GM19023 (cell line): ENCODE results near the gene PLEKHH3.
"Not testable (repeated sequence)": the region's sequence is repeated elsewhere in the genome, so short reads cannot be mapped to it uniquely, and the experiment has no call there.

Experiments
- ATAC-seq: cut with Tn5 transposase; IDR thresholded peaks from one replicate; pipeline ENCODE4 v1.9.1; 2021; ENCODE audit warnings: mild to moderate bottlenecking, moderate library complexity; ENCODE audit not compliant: unreplicated experiment

The PLEKHH3 gene

DNA sequence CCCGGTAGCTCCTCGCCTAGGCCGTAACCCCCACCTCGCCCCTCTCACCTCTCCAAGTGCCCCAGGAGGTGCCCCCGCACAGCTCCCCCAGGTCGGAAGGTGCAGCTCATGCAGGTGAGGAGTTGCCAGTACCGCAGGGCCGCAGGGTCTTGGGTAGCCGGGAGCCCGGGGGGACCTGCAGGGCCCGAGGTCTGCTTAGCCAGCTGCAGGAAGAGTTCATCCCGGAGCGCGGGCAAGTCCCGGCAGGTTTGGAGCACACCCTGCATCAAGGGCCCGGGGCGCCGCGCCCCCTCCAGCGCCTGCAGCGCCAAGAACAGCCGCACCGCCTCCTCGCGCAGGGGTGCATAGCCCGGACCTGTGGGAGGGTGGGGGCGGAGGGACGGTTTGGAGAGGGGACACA, 4.8 kb downstream of the PLEKHH3 start:
- ATAC-seq = no peak

DNA sequence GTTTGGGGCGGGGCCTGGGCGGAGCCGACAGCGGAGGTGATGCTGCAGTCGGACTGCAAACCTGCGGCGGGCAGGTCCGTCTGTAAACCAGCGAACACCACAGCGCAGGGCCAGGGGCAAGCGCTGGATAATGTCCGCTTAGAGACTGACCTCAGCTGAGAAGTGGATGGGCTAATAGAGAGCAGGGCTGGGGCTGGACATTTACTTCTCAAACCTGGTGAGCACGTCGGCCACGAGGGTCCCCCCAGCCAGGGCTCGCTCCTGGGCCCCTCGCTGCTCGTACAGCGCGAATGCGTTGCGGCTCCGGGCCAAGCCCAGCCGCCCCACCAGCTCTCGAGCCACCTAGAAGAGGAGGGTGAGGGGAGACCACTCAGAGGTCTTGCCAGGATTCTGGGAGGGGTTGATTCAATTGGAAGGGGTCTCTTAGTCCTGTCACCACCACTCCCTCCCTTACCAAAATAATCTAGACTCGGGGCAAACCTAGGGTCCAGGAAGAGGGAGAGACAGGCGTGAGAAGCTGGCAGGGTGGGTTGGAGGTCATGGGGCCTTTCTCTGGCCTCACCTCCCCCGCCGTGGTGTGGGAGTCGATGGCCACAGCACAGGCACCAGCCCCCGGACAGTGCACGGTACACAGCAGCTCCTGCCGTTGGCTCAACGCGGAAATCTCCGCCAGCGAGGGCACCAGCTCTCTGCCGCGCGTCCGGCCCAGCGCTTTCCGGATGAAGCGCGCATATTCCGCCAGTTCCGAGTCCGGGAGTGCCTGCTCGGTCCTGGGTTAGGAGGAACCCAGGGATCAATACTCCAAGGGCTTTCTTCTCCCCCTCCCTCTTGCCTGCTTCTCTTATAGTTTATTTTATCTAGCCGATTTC, 5.8 kb downstream of the PLEKHH3 start:
- ATAC-seq = no peak

DNA sequence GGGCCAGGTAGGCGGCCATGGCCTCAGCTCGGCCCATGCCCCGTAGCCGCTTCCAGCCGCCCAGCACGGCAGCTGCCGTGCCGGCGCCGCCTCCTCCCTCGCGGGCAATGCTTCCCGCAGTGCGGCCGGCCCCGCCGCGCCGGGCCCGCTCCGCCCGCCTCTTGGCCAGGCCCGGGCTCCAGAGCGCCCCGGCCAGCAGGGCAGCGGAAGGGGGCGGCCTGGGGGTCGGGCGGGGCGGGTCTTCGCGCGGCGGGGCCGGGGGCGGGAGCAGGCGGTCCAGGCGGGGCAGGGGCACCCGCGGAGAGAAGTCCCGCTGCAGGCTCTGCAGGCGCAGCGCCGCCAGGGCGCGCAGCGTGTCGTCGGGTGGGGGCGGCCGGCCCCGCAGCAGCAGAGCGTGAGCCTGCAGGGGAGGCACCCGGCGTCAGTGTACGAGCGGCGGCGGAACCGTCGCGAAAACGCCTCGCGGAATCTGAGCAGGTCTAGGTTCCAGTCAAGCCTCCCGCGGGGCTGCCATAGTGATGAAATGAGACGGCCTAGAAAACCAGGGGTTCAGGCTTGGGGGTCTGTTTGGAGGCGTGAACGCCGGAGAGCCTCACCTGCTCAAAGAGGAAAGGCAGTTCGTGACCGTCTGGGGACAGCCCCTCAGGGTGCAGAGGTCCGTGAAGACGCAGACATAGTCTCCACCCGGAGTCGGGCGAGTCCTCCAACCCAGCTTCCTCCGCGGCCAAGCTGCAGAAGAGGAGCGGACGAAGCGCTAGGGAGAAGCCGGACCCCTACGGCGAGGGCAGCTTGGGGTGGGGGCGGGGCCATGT, 6.6 kb downstream of the PLEKHH3 start:
- ATAC-seq = no peak

DNA sequence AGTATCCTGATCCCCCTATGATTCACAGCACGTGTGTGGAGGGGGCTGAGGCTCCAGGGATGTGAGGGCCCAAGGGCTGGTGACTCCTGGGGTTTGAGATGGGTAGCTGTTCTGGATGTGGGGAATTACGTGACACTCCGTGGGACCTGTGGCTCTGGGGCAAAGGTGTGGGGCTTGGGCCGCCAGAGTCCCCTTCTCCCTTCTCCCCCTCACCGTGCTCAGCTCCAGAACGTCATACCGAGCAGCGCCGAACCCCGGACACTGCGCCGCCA, 7.2 kb downstream of the PLEKHH3 start:
- ATAC-seq = no peak

DNA sequence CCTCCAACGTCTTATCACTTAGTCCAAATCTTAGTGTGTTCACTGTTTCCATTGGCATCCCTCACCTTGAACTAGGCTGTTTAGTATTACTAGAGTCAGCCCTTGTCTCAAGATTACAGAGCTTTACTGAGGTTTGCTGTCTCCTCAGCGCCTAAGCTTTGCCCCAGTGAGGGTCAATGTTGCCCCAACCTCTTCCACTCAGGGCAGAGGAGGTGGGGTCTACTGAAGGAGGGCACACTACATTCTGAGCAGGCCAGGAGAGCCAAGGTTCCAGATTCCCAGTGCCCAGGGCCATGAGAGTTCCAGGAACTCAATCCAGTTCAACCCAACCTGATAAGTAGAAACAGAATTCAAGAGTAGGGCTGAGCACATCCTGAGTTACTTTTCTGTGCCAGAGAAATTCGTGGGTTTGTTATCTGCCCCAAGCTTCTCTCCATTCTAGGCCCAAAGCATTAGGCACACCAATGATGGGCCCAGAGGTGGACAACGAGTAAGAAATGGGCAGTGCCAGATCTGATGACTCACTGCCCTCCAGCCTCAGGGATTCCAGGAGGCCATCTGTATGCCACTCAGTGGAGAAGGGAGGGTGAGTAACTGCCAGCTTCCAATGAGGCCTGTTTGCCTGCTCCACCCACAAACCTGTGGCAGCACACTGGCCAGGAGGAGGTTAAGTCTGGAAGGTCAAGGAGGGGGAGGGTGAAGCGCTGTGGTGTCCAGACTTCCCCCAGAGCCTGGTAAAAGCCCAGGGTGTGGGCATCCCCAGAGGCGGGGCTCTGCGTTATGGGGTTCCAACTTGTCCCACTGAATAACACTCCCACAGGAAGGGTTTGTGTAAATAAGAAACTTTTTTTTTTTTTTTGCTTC, 9.5 kb downstream of the PLEKHH3 start:
- ATAC-seq = no peak

DNA sequence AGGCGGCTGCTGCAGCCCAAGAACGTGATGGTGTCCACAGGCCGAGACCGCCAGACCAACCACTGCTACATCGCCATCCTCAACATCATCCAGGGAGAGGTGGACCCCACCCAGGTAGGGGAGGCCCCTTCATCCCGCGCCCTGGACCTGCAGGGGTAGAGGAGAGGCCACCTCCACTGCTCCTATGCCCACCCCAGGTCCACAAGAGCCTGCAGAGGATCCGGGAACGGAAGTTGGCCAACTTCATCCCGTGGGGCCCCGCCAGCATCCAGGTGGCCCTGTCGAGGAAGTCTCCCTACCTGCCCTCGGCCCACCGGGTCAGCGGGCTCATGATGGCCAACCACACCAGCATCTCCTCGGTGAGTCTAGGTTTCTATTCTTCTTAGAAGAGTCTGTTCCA, 10.7 kb downstream of the PLEKHH3 start:
- not testable (repeated sequence) for ATAC-seq

DNA sequence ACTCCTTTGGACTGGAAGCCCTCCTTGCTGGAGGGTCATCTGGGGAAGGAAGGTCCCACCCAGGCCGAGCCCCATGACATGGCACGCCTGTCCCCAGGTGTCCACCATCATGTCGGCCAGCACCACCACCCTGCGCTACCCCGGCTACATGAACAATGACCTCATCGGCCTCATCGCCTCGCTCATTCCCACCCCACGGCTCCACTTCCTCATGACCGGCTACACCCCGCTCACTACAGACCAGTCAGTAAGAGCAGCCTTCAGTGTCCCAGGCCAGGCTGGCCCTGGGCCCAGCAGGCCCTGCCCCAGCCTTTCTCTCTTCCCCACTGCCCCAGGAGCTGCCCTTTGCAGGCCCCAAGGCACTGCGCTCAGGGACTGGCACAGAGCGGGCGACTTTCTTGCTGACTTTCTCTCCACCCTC, 11.2 kb downstream of the PLEKHH3 start:
- ATAC-seq = no peak

DNA sequence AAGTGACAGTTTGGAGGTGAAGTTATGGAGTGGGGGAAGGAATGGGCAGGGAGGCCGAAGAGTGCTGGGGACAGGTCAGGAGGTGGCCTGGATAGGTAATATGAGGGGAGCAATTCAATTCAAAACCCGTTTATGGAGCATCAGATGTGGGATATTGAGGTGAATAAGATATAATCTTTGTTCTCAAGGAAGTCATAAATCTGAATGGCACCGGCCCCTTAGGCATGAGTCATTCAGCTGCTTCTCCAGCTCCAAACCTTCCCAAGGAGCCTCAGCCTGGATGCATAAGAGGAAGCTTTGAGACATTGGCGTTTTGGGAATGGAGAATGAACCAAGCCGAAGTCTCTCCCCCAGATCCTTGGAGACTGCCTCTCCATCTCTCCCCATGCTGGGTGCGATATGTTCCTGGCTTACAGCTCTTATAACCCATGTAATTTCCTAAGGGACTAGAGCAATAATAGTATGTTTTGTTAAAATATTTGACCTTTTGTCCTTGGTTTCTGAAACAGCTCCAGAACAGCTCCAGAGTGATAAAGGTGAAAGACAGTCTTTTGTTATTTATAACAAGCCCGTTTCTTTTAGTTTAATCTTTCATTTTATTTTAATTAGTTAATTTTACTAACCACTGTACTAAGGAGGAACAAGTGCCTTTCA, 16.0 kb downstream of the PLEKHH3 start:
- ATAC-seq = no peak

DNA sequence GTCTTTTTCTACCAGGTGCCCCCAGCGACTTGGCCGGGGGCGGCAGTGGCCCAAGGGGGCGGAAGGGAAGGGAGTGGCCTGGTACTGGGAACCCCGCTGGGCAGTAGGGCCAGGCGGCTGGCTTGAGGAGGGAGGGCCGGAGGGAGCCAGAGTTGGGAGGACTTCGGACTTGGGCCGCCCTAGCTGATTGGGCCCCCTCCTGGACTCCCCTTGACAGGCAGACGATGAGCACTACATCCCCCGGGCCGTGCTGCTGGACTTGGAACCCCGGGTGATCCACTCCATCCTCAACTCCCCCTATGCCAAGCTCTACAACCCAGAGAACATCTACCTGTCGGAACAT, 16.9 kb downstream of the PLEKHH3 start:
- ATAC-seq = not testable (repeated sequence)

DNA sequence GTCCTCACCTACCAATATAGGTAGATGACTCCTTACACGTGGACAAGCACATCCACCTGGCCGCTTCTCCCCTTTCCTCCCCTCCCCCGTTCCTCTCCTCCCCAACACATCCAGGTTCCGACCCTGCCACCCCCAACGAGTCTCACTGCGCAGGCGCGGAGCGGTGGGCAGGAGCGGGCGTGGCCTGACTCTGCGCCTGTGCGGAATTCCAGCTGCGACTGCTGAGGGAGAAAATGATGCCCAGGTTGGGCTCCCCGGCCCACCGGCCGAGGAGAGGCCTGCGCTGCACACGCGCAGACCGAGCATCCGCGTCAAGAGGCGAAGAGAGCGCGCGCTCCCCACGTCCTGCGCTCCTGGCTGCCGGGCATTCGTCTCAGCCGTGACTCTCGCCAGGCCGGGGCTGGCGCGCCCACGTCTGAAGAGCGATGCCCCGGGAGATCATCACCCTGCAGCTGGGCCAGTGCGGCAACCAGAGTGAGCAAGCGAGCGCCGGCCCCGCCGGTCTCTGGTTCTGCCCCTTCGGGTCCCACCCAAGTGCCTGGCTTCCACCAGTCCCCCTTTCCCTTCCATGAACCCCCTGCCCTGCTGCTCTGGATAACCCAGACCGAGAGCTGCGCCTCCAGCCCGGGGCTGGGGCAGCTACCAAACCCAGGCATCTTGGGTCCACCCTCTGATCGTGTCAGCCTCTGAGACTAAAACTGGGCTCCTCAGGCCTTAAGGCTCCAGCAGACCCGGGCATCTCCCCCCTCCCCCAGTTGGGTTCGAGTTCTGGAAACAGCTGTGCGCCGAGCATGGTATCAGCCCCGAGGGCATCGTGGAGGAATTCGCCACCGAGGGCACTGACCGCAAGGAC, 17.5 kb downstream of the PLEKHH3 start, which contains the start of gene TUBG2:
TSS of gene TUBG2 (plus strand) at position 206 of the 853 bp plus-strand sequence. CDS start at position 426, 220 bp downstream.
- ATAC-seq = no peak

DNA sequence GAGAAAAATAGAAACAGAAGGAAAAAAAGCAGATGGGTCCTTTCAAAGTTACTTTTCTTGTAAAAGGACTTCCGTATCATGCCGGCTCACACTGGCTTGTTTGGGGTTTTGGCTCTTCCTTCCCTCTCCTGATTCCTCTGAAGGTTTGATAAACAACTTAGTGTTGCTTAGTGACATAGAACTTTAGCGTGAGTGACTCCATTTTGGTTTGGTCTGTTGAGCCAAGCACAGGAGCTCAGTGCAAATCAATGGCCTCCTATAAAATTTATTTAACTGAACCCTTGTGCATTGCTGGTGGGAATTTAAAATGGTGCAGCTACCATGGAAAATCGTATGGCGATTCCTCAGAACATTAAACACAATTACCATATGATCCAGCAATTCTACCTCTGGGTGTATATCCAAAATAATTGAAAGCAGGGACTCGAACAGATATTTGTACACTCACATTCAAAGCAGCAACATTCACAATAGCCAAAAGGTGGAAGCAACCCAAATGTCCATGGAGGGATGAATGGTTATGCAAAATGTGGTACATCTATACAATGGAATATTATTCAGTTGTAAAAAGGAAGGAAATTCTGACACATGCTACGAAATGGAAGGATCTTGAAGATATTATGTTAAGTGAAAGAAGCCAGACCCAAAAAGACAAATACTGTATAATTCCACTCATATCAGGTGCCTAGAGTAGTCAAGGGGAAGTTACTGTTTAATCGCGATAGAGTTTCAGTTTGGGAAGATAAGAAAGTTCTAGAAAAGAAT, 18.8 kb downstream of the PLEKHH3 start:
- ATAC-seq = no peak

DNA sequence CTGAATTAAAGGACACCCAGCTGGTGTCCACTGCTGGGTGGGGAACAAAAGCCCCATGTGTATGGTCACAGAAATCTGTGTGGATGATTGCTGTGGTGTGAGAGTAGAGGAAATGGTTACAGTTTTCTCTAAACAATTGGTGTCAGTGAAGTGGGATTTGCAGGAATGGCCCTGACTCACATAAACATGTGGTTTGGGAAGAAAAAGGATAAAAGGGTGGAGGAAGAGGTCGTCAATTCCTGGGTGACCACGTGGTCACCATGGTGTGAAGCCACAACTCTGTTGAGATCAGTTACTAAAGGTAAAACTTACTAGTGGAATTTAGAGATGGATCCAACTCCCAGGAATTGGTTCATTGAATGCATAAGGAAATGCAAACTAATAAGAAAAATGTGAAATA, 21.3 kb downstream of the PLEKHH3 start:
- ATAC-seq = no peak

DNA sequence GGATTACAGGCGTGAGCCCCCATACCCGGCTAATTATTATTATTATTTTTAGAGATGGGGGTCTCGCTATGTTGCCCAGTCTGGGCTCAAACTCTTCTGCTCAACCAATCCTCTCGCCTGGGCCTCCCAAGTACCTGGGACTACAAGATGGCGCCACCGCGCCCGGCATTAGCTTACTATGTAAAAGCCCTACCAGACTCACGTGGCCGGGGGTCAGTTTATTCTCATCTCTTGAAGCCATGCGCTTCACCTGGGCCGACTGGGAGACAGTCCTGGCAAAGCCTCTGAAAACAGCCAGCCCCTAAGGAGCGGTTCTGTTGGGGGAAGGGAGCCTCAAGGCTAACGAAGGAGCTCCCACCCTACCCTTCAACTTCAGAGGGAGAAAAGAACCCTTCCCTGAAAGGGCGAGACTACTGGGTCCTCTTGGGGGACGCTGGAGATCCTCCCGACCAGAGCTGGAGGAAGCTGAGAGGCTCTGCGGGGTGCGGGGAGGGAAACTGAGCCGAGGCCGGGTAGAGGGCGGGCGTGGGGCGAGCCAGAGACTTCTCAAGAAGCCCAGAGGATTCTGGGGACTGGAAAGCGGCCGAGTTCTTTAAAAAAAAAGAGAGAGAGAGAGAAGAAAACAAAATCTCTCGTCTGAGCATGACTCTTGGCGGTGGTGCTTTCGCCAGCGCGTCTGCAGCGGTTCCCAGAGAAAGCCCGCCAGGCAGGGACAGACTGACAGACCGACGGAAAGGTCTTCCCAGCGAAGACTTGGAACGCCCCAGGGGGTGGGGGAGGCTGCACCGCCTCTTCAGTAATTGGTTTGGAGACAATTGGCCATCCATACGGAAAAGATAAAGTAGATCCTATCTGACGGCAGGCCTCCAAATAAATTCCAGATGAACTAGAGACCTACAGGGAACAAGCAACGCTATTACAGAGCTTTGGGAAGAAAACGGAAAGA, 23.3 kb downstream of the PLEKHH3 start:
- ATAC-seq = no peak

DNA sequence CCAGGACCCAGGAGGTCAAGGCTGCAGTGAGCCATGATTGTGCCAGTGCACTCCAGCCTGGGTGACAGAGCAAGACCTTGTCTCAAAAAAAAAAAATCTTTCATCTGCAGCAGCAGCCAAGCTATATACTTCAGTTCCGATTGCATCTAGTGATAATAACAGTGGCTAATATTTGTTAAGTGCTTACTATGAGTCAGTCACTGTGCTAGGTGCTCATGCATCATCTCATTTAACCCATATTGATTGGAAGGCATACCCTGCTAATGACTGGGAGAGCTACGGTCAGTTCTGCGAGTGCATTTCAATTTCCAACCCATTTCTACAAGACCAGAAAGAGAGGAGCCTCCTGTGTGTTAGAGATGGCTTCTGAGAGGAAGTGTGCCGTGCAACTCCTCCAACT, 25.4 kb downstream of the PLEKHH3 start:
- no peak for ATAC-seq

DNA sequence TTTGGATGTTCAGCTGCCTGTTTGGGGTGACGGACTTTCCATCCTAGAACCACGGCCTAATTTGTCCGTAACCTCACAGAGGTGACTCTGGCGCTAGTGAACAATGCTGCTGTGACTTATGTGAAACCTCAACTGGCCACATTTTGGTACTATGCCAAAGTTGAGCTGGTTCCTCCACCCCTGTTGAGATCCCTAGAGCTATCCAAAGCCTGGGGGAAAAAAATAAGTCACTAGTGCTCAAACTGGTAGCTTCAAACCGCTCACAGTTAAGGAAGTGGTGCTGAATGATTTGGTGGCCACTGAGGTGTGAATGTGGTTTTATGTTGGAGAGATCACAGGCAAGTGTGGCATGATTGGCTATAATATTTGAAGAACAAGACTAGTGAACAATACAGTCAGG, 29.0 kb downstream of the PLEKHH3 start:
- ATAC-seq = no peak

DNA sequence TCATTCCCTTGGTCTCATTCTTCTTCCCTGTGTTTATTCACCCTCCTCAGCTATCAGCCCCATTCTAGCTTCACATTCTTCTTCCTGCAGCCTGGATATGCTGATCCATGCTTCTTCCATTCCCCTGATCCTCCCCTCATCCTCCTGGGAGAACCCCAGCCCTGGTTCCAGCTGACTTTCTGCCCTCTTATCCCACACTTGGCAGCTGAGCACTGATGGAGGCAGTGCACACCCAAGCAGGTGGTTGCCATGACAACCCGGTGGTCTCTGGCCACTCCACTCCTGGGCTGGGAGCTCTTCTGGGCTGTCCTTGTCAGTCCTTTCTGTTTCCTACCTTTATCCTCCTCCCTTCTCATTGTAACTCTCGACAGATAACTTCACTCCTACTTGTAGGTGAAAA, 34.5 kb downstream of the PLEKHH3 start:
- no peak for ATAC-seq

DNA sequence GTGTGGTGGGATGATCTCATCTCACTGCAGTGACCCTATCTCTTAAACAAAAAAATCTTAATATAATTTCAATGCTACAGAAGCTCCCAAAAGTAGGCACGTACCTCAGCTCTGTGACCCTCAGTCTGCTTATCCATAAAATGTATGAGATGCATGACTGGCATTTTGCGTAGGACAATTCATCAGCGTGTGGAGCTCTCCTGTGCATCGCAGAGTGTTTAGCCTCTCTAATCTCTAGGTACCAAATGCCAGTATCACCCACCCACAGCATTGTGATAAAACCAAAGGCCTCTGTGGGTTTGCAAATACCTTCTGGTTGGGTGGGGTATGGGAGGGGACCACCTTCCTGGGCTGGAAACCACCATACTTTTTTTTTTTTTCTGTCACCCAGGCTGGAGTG, 36.7 kb downstream of the PLEKHH3 start:
- ATAC-seq = no peak

DNA sequence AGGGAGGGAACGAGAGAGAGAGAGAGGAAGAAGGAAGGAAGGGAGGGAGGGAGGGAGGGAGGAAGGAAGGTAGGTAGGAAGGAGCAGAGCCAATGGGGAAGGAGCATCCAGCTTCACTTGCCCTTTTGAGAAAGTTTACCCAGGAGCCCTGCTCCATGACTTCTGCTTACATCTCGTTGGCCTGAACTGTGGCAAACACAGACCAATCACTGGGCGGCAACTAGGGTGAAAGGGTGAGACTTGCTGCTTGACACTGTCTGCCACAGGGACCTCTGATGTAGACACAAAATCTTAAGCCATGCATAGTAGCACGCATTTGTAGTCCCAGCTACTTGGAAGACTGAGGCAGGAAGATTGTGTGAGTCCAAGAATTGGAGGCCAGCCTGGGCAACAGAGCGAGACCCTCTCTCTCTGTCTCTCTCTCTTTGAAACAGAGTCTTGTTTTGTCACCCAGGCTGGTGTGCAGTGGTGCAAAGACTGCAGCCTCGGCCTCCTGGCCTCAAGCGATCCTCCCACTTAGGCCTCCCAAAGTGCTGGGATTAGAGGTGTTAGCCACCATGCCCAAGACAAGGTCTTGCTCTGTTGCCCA, 37.2 kb downstream of the PLEKHH3 start:
- no peak for ATAC-seq
